ENCODE results near the gene NOD2. TPM values are rescaled to one million over a fixed set of nuclear protein-coding genes. Genes with fewer than 3 reads are reported as not detected.

NOD2 gene
- total and polyA plus RNA-seq, 2 experiments from 2014 or later = 0.05 TPM; not detected in 1

GRCh38 chr16:50721549-50722404 lies 28.4 kb downstream of the NOD2 start:
- no peak overlapping the region for H3K27ac ChIP-seq
- H3K4me3 ChIP-seq = no peak overlapping the region
- DNase-seq (ENCODE audit: low read depth in 1 of 2, low spot score in 1 of 2) = no peak
- H3K36me3 ChIP-seq = no peaks in the 10 kb centered on the region
- H3K27me3 ChIP-seq = no peaks in the 10 kb centered on the region
- H3K9me3 ChIP-seq (ENCODE audit: low read depth) = no peaks in the 10 kb centered on the region
- no peak for TF ChIP-seq CTCF (IDR thresholded peaks at IDR 0.05; ENCODE audit: low read depth, low read length)
- no peaks in the 10 kb centered on the region for H3K4me1 ChIP-seq (ENCODE audit: low read depth)

GRCh38 chr16:50722405-50722737 lies 29.0 kb downstream of the NOD2 start:
- no peaks in the 10 kb centered on the region for H3K9me3 ChIP-seq (ENCODE audit: low read depth)
- no peaks in the 10 kb centered on the region for H3K4me1 ChIP-seq (ENCODE audit: low read depth)
- H3K36me3 ChIP-seq = no peaks in the 10 kb centered on the region
- no peak for DNase-seq (ENCODE audit: low read depth in 1 of 2, low spot score in 1 of 2)
- TF ChIP-seq CTCF (IDR thresholded peaks at IDR 0.05; ENCODE audit: low read depth, low read length) = no peak
- no peak overlapping the region for H3K4me3 ChIP-seq
- no peak overlapping the region for H3K27ac ChIP-seq
- no peaks in the 10 kb centered on the region for H3K27me3 ChIP-seq

- H3K4me1 ChIP-seq (ENCODE audit: low read depth) = no peaks in the 10 kb centered on the region
- H3K9me3 ChIP-seq (ENCODE audit: low read depth) = no peaks in the 10 kb centered on the region
- H3K27ac ChIP-seq = no peak overlapping the region
- H3K27me3 ChIP-seq = no peaks in the 10 kb centered on the region
- H3K4me3 ChIP-seq = no peak overlapping the region
- no peak for DNase-seq (ENCODE audit: low read depth in 1 of 2, low spot score in 1 of 2)
- no peak for TF ChIP-seq CTCF (IDR thresholded peaks at IDR 0.05; ENCODE audit: low read depth, low read length)
- H3K36me3 ChIP-seq = no peaks in the 10 kb centered on the region
Observed at GRCh38 chr16:50722960-50723359, 29.6 kb downstream of the NOD2 start.

- Histone ChIP-seq H3K9me3 (ENCODE audit: low read depth) (no peaks in the 10 kb centered on the region), H3K4me1 (ENCODE audit: low read depth) (no peaks in the 10 kb centered on the region), H3K36me3 (no peaks in the 10 kb centered on the region), H3K4me3 (no peak overlapping the region), H3K27ac (no peak overlapping the region), H3K27me3 (no peaks in the 10 kb centered on the region)
- TF ChIP-seq CTCF (IDR thresholded peaks at IDR 0.05; ENCODE audit: low read depth, low read length) = no peak
- DNase-seq (ENCODE audit: low read depth in 1 of 2, low spot score in 1 of 2) = no peak
Observed at GRCh38 chr16:50724306-50724705, 30.9 kb downstream of the NOD2 start.

GRCh38 chr16:50731130-50731988 lies 38.0 kb downstream of the NOD2 start:
- H3K4me1 ChIP-seq (ENCODE audit: low read depth) = peaks cover 14% of the 10 kb centered on the region
- H3K27me3 ChIP-seq = no peaks in the 10 kb centered on the region
- H3K9me3 ChIP-seq (ENCODE audit: low read depth) = no peaks in the 10 kb centered on the region
- TF ChIP-seq CTCF (IDR thresholded peaks at IDR 0.05; ENCODE audit: low read depth, low read length) = no peak
- no peak overlapping the region for H3K4me3 ChIP-seq
- H3K36me3 ChIP-seq = no peaks in the 10 kb centered on the region
- peak overlapping the region; percentile 42 for H3K27ac ChIP-seq
- peak; percentile 23 to 26 for DNase-seq (ENCODE audit: low read depth in 1 of 2, low spot score in 1 of 2)
